Natural killer cell (primary cell): ENCODE data around the gene YBX2. TPM values are rescaled to one million over a fixed set of nuclear protein-coding genes. Genes with fewer than 3 reads are reported as not detected.
A peak's percentile ranks its signal among the peaks of the same experiment; 100 is the strongest.

Source experiments
- ATAC-seq, 3 donors: fragments of 150-1000 bp in 2 of 3; fragments of 200-7000 bp in 1 of 3; cut with Tn5 transposase; 1 replicate in 1 of 3; 2 replicates in 2 of 3; pipeline ENCODE4 v1.10.0; 2021; ENCODE audit warnings: mild to moderate bottlenecking in 2 of 3, moderate library complexity in 2 of 3
- DNase-seq, 2 donors: peaks; one replicate each; pipeline versions ENCODE4 v3.0.0 to v3.0.0-alpha.2; 2013 to 2021; ENCODE audit warnings: mixed read lengths in 1 of 2
- H3K27ac ChIP-seq: one replicate; pipeline ENCODE4 v1.5.1; 2013; ENCODE audit warnings: mild to moderate bottlenecking, low read length
- H3K27me3 ChIP-seq: one replicate; pipeline ENCODE4 v1.6.1; 2013; ENCODE audit warnings: low read length; ENCODE audit not compliant: control insufficient read depth, insufficient read depth
- H3K36me3 ChIP-seq: one replicate; pipeline ENCODE4 v1.6.1; 2013; ENCODE audit warnings: low read length; ENCODE audit not compliant: control insufficient read depth, insufficient read depth
- H3K4me1 ChIP-seq: one replicate; pipeline ENCODE4 v1.6.1; 2013; ENCODE audit warnings: low read length; ENCODE audit not compliant: control insufficient read depth, insufficient read depth
- H3K4me3 ChIP-seq: one replicate; pipeline ENCODE4 v1.5.1; 2013; ENCODE audit warnings: low read length
- H3K9me3 ChIP-seq: one replicate; pipeline ENCODE4 v1.6.1; 2013; ENCODE audit warnings: low read length; ENCODE audit not compliant: control insufficient read depth, insufficient read depth
- H3K27ac Mint-ChIP-seq, 2 donors: one replicate each; pipeline ENCODE4 v1.8.0; 2022; ENCODE audit warnings: mild to moderate bottlenecking in 2 of 2, mixed read lengths in 2 of 2, moderate library complexity in 1 of 2
- H3K27me3 Mint-ChIP-seq, 2 donors: one replicate each; pipeline ENCODE4 v1.8.0; 2022; ENCODE audit warnings: low read depth in 2 of 2, mixed read lengths in 2 of 2
- H3K36me3 Mint-ChIP-seq: one replicate; pipeline ENCODE4 v1.8.0; 2022; ENCODE audit warnings: mixed read lengths
- H3K4me1 Mint-ChIP-seq, 2 donors: one replicate each; pipeline ENCODE4 v1.8.0; 2022; ENCODE audit warnings: mixed read lengths in 2 of 2
- H3K4me3 Mint-ChIP-seq: one replicate; pipeline ENCODE4 v1.8.0; 2022; ENCODE audit warnings: mild to moderate bottlenecking, moderate library complexity, mixed read lengths
- H3K9me3 Mint-ChIP-seq, 2 donors: one replicate each; pipeline ENCODE4 v1.8.0; 2022; ENCODE audit warnings: mixed read lengths in 2 of 2
- WGBS: methylation state at CpG from one replicate; pipeline ENCODE4 v1.1.7; 2013; ENCODE audit warnings: missing lambda C conversion rate; ENCODE audit not compliant: insufficient coverage; 5-methylcytosine and 5-hydroxymethylcytosine counted together
- intact Hi-C: fragments of 100-400 bp; cut with micrococcal nuclease; formaldehyde crosslinking; loops from one replicate; pipeline ENCODE4 v1.14.2; 2022
- total RNA-seq, 4 donors: library from RNA; stranded (reverse); fragments of 120-200 nt in 1 of 4; gene quantifications; one replicate each; pipeline versions ENCODE4 v1.2.3 to v1.2.4, GENCODE V29; 2013 to 2022
- TF ChIP-seq, protein P1 (sequence below): fragments of 200-600 bp; IDR thresholded peaks from one replicate; pipeline ENCODE4 v1.8.0; 2022; ENCODE audit warnings: antibody characterized with exemption

The YBX2 gene
- total RNA-seq, 3 donors from 2014 or later (not counting 1 experiment from before 2014, with no cell fraction given) = 0.05 TPM; not detected in 2

DNA sequence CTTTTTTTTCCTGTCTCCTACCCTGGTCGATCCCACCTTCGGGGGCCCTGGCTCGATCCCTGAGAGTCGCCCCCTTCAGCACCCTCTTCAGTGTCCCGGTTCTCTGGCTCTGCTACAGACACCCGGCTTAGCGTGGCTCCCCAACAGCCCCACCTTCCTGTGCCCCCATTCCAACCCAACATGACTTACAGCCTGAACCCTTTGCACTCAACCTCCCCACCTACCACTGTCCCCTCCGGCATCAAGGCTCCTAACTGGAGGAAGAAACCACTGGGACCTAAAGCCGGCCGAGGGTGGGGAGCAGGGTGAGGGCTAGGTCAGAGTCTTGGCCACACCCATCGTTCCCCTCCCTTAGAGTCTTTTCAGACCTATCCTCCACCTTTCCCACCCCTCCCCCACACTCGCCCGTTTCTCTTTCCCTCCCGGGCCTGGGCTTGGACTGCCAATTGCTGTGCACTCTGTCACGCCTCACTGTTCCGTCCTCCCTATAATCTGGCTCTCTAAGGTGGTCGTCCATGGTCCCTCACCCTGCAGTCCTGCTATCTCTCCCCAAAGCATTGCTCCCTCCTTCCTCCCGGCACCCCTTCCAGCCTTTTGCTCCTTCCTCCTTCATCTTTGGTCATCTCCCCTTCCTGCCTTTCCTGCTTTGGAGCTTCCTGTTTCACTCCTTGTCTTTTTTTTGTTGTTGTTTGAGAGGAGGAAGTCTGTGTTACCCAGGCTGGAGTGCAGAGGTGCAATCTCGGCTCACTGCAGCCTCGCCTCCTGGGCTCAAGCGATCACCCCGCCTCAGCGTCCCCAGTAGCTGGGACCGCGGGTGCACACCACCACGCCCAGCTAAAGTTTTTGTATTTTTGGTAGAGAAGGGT lies 31.3 kb downstream of the YBX2 start:
- no peaks in the 10 kb centered on the region for H3K9me3 ChIP-seq
- Mint-ChIP-seq H3K27me3 (peaks cover 16 to 17% of the 10 kb centered on the region in 2 donors), H3K27ac (peak overlapping the region in 1 of 2 donors; percentile 80), H3K36me3 (no peaks in the 10 kb centered on the region), H3K4me3 (peak overlapping the region; percentile 82), H3K9me3 (no peaks in the 10 kb centered on the region), H3K4me1 (peaks cover 17% of the 10 kb centered on the region in 2 donors)
- H3K27ac ChIP-seq = no peak overlapping the region
- DNase-seq (peak in 1 of 2 donors; percentile 41), ATAC-seq (no peak)
- H3K4me1 ChIP-seq = peaks cover 34% of the 10 kb centered on the region
- H3K27me3 ChIP-seq = peaks cover 24% of the 10 kb centered on the region
- no peak overlapping the region for H3K4me3 ChIP-seq
- TF ChIP-seq, protein P1, sequence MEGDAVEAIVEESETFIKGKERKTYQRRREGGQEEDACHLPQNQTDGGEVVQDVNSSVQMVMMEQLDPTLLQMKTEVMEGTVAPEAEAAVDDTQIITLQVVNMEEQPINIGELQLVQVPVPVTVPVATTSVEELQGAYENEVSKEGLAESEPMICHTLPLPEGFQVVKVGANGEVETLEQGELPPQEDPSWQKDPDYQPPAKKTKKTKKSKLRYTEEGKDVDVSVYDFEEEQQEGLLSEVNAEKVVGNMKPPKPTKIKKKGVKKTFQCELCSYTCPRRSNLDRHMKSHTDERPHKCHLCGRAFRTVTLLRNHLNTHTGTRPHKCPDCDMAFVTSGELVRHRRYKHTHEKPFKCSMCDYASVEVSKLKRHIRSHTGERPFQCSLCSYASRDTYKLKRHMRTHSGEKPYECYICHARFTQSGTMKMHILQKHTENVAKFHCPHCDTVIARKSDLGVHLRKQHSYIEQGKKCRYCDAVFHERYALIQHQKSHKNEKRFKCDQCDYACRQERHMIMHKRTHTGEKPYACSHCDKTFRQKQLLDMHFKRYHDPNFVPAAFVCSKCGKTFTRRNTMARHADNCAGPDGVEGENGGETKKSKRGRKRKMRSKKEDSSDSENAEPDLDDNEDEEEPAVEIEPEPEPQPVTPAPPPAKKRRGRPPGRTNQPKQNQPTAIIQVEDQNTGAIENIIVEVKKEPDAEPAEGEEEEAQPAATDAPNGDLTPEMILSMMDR = no peak
- H3K36me3 ChIP-seq = peaks cover 10% of the 10 kb centered on the region
- intact Hi-C loops = no loop called here
- WGBS = 8% methylated on average over 26 of the region's 26 CpGs

DNA sequence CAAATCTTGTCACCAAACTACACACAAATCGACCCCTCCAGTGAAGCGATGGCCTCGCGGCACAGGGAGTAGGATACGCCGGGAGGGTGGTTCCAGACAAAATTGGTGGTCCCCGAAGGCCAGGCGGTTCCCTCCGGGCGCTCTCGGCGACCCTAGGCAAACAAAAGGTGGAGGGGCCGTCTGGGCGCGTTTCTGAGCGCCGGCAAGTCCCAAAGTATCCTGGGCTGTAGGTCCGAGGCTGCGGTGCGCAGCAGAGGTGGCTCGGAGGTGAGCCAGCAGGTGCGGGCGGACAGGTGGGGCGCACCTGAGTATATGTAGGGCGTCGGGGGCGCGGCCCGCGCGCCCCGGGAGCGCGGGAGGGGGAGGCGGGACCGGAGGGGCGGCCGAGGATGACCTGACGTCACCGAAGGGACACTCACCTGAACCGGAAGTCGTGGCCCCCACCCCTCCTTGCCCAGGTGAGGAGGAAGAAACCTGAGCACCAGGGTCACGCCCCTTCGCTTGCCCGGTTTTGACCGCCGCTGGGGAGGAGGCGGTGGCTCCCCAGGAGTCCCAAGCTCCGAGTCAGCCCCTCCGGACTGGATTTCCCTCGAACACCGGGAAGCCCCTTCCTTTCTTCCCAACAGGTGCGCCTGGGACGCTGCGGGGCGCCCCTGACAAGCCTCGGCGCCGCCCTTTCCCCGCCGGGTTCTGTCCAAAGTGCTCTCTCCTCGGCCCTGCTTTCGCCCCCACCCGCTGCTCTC lies 32.1 kb downstream of the YBX2 start, which contains the start of gene CLDN7:
Gene CLDN7, minus strand, starts transcription at position 287 of the 743 bp plus-strand sequence. CDS start 435 bp downstream, outside the sequence.
- TF ChIP-seq, protein P1 = no peak
- 10% methylated on average over 64 of the region's 64 CpGs for WGBS
- Histone ChIP-seq H3K9me3 (no peaks in the 10 kb centered on the region), H3K27ac (no peak within 1 kb of the TSS), H3K4me3 (peak within 1 kb of the TSS; percentile 42), H3K36me3 (peaks cover 11% of the 10 kb centered on the region), H3K4me1 (peaks cover 34% of the 10 kb centered on the region), H3K27me3 (peaks cover 24% of the 10 kb centered on the region)
- peak within 1 kb of the TSS; percentile 82 for H3K4me3 Mint-ChIP-seq
- DNase-seq (peak in 1 of 2 donors; percentile 36), ATAC-seq (no peak)
- H3K36me3 Mint-ChIP-seq = no peaks in the 10 kb centered on the region
- peaks cover 16 to 17% of the 10 kb centered on the region in 2 donors for H3K27me3 Mint-ChIP-seq
- intact Hi-C loops = no loop called here
- H3K9me3 Mint-ChIP-seq = no peaks in the 10 kb centered on the region
- peak within 1 kb of the TSS in 1 of 2 donors; percentile 80 for H3K27ac Mint-ChIP-seq
- H3K4me1 Mint-ChIP-seq = peaks cover 17% of the 10 kb centered on the region in 2 donors

DNA sequence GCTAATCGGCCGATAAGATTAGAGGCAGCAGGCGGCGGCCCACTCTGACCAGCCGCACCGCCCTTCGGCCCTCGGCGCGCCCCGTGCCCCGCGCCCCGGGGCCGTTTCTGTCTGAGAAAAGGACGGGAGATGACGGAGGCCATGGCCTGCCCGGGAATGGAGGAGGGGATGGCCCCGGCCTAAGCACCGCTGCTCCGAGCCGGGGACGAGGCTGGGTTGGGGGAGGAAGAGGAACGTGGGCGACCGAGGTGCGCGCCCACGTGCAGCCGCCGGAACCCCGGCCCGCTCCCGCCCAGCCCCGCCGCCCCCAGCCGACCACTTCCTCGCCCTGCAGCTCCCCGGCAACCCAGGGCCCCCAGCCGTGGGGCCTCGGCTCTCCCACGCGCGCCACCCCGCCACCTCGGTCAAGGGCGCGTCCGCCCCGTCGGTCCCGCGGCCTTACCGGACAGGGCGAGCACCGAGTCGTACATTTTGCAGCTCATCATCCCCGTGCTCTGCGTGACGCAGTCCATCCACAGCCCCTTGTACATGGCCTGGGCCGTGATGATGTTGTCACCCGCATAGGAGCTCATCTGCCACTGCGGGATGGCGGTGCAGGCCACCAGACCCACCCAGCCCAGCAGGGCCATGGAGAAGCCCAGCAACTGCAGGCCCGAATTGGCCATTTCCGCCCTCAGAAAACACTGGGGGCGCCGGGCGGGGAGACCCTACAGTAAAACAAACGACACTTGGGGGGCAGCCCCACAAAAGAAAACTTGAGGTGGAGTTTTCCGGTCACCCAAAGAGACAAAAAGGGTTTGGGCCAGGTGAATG lies 32.9 kb downstream of the YBX2 start:
- peak overlapping the region; percentile 42 for H3K4me3 ChIP-seq
- H3K27ac ChIP-seq = no peak overlapping the region
- H3K36me3 ChIP-seq = peaks cover 16% of the 10 kb centered on the region
- H3K27me3 ChIP-seq = peaks cover 24% of the 10 kb centered on the region
- Mint-ChIP-seq H3K27ac (peak overlapping the region in 1 of 2 donors; percentile 64), H3K4me3 (peak overlapping the region; percentile 75), H3K9me3 (no peaks in the 10 kb centered on the region), H3K36me3 (peaks cover 7% of the 10 kb centered on the region), H3K27me3 (peaks cover 14 to 16% of the 10 kb centered on the region in 2 donors), H3K4me1 (peaks cover 17% of the 10 kb centered on the region in 2 donors)
- peaks cover 34% of the 10 kb centered on the region for H3K4me1 ChIP-seq
- H3K9me3 ChIP-seq = no peaks in the 10 kb centered on the region
- DNase-seq (peak; percentile 28 to 56), ATAC-seq (peak; percentile 57 to 66 (median 66))
- WGBS = 8% methylated on average over 71 of the region's 71 CpGs
- TF ChIP-seq, protein P1 = no peak
- intact Hi-C loops = no loop called here
